Fibroblast of mammary gland (primary cell): ENCODE data around the gene SPSB3.

Experiments
- DNase-seq: peaks from one replicate; pipeline ENCODE4 v3.0.0-alpha.2; 2010; ENCODE audit warnings: low read depth
- H3K4me3 ChIP-seq: 2 replicates; pipeline ENCODE4 v1.5.1; 2011; ENCODE audit warnings: low read depth, mild to moderate bottlenecking, low read length, moderate library complexity; ENCODE audit not compliant: control insufficient read depth
- TF ChIP-seq, protein P1 (sequence below): conservative IDR thresholded peaks from 2 replicates; pipeline ENCODE4 v1.5.1; 2011; ENCODE audit warnings: low read depth, low read length, inconsistent platforms; ENCODE audit not compliant: control insufficient read depth, insufficient read depth

Gene SPSB3

DNA sequence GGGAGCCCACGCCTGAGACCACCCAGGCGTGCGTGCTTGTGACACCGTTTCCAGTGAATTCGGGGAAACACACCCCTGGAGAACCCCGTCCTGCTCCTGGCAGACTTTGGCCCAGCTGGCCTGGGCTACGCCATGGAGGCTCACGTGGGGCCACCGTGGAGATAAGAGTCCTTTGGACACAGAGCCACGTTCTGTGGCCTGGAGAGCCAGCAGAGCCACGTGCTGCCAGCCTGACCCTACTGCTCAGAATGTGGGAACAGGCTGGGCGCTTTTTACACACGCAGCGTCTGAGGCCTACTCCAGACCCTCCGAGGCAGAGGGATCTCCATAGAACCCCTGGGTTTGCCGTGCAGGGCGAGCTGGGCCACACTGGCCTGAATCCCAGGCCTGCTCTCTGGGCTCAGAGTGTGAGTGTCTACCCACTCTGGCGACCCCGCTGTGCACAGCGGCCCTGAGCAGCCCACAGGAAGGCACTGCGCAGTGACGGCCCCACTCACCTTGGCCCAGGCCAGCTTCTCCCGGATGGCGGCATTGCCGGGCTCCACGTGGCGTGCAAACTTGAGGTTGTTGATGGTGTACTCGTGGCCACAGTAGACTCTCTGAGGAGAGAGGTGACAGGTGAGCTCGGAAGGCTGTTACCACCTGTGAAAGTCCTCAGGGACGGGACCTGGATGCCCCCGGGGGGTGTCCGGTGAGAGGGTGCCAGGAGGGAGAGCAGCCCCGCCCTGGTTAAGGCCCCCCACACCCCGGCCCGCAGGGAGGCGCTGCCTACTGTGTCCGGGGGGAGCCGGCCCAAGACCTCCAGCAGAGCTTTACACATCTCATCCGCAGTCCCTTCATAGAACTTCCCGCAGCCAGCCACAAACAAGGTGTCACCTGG is 34.3 kb upstream of the SPSB3 start:
- no peak overlapping the region for H3K4me3 ChIP-seq
- DNase-seq, result no peak
- TF ChIP-seq, protein P1, sequence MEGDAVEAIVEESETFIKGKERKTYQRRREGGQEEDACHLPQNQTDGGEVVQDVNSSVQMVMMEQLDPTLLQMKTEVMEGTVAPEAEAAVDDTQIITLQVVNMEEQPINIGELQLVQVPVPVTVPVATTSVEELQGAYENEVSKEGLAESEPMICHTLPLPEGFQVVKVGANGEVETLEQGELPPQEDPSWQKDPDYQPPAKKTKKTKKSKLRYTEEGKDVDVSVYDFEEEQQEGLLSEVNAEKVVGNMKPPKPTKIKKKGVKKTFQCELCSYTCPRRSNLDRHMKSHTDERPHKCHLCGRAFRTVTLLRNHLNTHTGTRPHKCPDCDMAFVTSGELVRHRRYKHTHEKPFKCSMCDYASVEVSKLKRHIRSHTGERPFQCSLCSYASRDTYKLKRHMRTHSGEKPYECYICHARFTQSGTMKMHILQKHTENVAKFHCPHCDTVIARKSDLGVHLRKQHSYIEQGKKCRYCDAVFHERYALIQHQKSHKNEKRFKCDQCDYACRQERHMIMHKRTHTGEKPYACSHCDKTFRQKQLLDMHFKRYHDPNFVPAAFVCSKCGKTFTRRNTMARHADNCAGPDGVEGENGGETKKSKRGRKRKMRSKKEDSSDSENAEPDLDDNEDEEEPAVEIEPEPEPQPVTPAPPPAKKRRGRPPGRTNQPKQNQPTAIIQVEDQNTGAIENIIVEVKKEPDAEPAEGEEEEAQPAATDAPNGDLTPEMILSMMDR, result no peak

DNA sequence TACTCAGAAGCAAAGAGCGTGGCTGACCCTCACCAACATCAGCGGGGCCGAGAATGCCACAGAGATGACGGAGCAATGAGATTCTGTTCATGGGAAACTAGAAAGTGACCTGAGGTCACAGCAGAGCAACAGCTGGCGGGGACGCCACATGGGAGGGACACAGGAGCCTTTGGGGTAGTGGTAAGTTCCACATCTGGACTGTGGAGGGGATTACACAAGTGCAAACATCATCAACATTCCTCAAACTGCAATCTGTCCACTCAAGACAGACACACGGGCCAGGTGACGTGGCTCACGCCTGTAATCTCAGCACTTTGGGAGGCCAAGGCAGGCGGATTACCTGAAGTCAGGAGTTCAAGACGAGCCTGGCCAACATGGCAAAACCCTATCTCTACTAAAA is 33.1 kb upstream of the SPSB3 start:
- DNase-seq, result no peak
- no peak overlapping the region for H3K4me3 ChIP-seq
- TF ChIP-seq, protein P1, result no peak

DNA sequence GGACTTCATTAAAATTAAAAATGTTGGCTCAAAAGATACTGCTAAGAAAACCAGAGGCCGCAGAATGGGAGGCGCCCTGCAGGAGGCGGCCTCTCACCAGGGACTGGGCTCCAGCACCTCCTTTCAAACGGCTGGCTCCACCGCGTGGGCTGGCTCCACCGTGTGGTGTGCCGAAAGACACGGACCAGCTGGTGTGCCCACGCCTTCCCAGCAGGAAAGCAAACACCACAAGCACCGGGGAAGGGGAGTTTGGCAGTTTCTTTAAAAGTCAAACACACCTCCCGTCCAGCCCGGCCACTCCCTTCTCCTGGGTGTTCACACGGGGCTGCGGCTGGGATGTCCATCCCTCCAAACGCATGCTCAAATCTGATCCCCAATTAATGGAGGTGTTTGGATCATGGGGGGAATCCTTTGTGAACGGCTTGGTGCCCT is 30.4 kb upstream of the SPSB3 start:
- H3K4me3 ChIP-seq, result peak overlapping the region; percentile 1
- peak; percentile 73 for DNase-seq
- TF ChIP-seq, protein P1, result peak; percentile 51

DNA sequence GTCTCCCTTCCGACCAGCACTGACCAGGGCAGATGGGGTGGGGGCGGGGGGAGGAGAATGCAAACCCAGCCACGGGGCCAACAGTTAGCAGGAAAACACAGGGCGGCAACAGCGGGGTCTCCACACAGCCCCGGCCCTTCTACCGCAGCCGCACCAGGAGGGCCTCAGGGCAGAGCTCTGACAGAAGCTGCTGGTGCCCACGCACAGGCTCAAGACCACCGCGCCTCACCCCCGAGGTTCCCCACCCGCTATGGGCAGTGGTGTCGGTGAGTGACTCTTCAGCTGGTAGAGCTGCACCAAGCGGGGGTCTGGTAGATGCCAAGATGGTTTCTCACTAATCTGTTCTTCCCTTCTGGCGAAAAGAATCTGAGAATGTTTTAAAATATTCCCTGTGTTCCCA is 28.2 kb upstream of the SPSB3 start:
- TF ChIP-seq, protein P1, result no peak
- DNase-seq, result no peak
- no peak overlapping the region for H3K4me3 ChIP-seq

DNA sequence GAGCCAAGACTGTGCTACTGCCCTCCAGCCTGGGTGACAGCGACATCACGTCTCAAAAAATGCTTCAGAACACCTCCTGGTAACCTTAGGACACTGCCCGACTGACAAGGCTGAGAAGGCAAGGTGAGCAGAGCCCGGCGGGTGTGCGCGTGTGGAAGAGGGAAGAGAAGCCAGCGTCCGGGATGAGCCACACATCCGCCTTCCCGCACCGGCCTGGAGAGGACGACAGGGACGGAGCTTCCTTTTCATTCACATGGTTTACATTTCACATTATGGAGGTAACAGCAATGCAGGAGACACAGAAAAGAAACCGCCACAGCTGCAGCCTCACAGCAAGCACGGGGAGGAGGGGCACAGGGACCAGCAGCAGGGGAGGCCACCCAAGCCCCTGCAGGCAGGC is 27.7 kb upstream of the SPSB3 start:
- TF ChIP-seq, protein P1, result no peak
- no peak overlapping the region for H3K4me3 ChIP-seq
- no peak for DNase-seq

DNA sequence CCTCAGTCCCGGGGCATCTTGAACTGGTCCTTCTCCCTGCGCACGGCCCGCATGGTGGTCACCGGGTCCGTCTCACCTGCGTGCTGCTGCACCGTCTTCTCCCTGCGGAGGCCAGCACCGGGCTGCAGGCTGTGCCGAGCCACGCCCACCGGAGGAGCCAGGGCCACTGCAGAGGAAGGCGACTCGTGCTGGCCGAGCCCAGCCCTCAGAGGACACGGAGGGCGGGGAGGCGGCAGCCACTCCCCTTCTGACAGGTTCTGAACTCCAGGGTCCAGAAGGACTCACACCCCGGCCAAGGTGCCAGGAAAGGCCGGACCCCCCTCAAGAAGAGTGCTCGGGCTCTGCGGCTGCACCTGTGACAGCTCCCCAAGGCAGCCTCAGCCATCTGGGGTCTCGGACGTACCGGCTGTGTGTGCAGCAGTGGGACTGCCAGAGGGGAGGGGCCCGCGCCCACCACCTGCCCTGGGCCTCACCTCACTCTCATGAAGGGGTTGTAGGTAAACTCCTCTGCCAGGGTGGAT is 27.0 kb upstream of the SPSB3 start:
- no peak for DNase-seq
- no peak overlapping the region for H3K4me3 ChIP-seq
- TF ChIP-seq, protein P1, result no peak
